Endothelial cell of umbilical vein (primary cell): Measurements from ENCODE around the gene GPANK1.

Experiments
- CTCF ChIP-seq, 2 donors: IDR thresholded peaks; 1 replicate in 1 of 2; 2 replicates in 1 of 2; pipeline ENCODE4 v1.5.1; 2011; ENCODE audit warnings: low read length in 2 of 2, mild to moderate bottlenecking in 2 of 2, moderate library complexity in 2 of 2, control low read depth in 1 of 2, inconsistent platforms in 1 of 2, low read depth in 1 of 2; ENCODE audit not compliant: insufficient read depth in 1 of 2; ENCODE audit errors: extremely low read depth in 1 of 2
- POLR2A ChIP-seq: IDR thresholded peaks from 2 replicates; pipeline ENCODE4 v1.6.1; 2012; ENCODE audit warnings: low read depth, mild to moderate bottlenecking, control low read depth, low read length

GRCh38 chr6:31665501-31666336 is 922 bp upstream of the GPANK1 start, which contains the start of gene CSNK2B:
- TF ChIP-seq POLR2A, result peak; percentile 54
- TF ChIP-seq CTCF (IDR thresholded peaks at IDR 0.05; ENCODE audit: extremely low read depth in 1 of 2, insufficient read depth in 1 of 2, low read depth in 1 of 2, low read length in 2 of 2), result peak in 1 of 2 donors; percentile 13
